Spinal cord (tissue), 10 donors: Measurements from ENCODE around the gene SDHA. TPM values are rescaled to one million over a fixed set of nuclear protein-coding genes. Genes with fewer than 3 reads are reported as not detected.
"Not testable (repeated sequence)": the region's sequence is repeated elsewhere in the genome, so short reads cannot be mapped to it uniquely, and the experiment has no call there.

Source experiments
- DNase-seq, 6 donors: peaks; one replicate each; pipeline versions ENCODE4 v3.0.0 to v3.0.0-alpha.2; 2013 to 2015; ENCODE audit warnings: low spot score in 6 of 6, low read depth in 4 of 6
- H3K27ac ChIP-seq: one replicate; pipeline ENCODE4 v1.5.1; 2013; ENCODE audit warnings: low read depth, low read length, control low read depth
- H3K27me3 ChIP-seq: one replicate; pipeline ENCODE4 v1.6.1; 2013; ENCODE audit warnings: low read length; ENCODE audit not compliant: control insufficient read depth, insufficient read depth
- H3K36me3 ChIP-seq: one replicate; pipeline ENCODE4 v1.6.1; 2013; ENCODE audit warnings: low read length; ENCODE audit not compliant: control insufficient read depth, insufficient read depth
- H3K4me1 ChIP-seq: one replicate; pipeline ENCODE4 v1.6.1; 2013; ENCODE audit warnings: low read length; ENCODE audit not compliant: control insufficient read depth, insufficient read depth
- H3K4me3 ChIP-seq: one replicate; pipeline ENCODE4 v1.5.1; 2013; ENCODE audit warnings: low read depth, low read length, control low read depth
- H3K9me3 ChIP-seq: one replicate; pipeline ENCODE4 v1.6.1; 2013; ENCODE audit warnings: low read length; ENCODE audit not compliant: control insufficient read depth, insufficient read depth
- WGBS: methylation state at CpG from one replicate; pipeline ENCODE4 v1.1.5; 2013; ENCODE audit warnings: missing lambda C conversion rate; ENCODE audit not compliant: insufficient coverage; 5-methylcytosine and 5-hydroxymethylcytosine counted together
- polyA plus RNA-seq, 2 donors: library from polyadenylated mRNA; unstranded; fragments of 120-200 nt; gene quantifications; one replicate each; pipeline ENCODE4 v1.2.1, GENCODE V29; 2013; ENCODE audit not compliant: insufficient read length in 2 of 2
- total RNA-seq, 2 donors: library from RNA; depleted of rRNA in 1 of 2; stranded (reverse); fragments of 120-200 nt in 1 of 2; fragments of >200 nt in 1 of 2; gene quantifications; one replicate each; pipeline versions ENCODE4 v1.2.3 to v1.2.4, GENCODE V29; 2013 to 2014
- donor health status: healthy.

SDHA gene
- total and polyA plus RNA-seq, 4 donors, result 113 to 166 (median 135) TPM

DNA sequence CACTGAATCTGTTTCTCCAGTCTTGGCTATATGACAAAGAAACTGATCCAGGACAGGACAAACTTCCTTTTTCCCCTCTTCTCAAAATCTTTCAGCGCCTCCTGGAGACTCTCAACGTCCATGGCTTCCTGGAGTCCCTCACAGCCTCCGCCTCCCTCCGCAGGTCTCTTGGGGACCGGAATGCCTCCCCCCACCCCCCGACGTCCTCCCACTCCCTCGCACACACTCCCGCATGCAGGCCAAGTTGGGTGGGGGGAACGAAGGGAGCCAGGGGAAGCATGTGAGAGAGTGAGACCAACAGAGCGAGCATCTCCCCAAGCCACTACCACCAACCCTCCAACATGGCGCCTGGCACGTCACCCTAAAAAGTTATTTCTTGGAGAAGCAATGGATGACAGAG, 72.1 kb downstream of the SDHA start:
- peaks cover 19% of the 10 kb centered on the region for H3K36me3 ChIP-seq
- DNase-seq, H3K4me1 ChIP-seq, H3K27ac ChIP-seq, H3K27me3 ChIP-seq, H3K4me3 ChIP-seq, H3K9me3 ChIP-seq: not testable (repeated sequence)
- WGBS, result 78% methylated on average over 3 of the region's 13 CpGs

DNA sequence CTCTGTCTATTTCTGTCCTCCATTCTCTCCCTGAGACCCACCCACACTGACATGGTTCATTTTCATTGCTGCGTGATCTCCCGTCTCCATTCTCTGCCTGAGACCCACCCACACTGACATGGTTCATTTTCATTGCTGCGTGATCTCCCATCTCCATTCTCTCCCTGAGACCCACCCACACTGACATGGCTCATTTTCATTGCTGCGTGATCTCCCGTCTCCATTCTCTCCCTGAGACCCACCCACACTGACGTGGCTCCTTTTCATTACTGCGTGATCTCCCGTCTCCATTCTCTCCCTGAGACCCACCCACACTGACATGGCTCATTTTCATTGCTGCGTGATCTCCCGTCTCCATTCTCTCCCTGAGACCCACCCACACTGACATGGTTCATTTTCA, 73.2 kb downstream of the SDHA start:
- H3K9me3 ChIP-seq, H3K27me3 ChIP-seq, H3K36me3 ChIP-seq, H3K27ac ChIP-seq, H3K4me1 ChIP-seq, H3K4me3 ChIP-seq, DNase-seq: not testable (repeated sequence)
- WGBS, result 100% methylated on average over 1 of the region's 10 CpGs

DNA sequence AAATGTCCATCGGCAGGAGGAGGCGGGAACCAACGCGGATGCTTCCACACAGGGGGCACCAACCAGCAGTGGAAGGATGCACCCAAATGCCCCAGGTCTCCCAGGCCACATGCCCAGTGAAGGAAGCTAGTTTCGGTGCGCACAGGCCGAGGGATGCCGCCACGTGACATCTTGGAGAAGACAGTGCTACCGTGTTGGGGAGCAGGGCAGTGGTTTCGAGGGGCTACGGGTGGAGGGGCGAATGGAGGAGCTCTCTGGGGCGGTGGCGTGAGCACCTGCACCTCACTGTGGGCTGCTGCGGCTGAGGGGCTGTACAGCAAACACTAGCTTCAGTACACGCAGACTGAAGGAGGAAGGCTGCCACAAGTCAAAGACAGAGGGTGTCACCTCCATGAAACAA, 76.7 kb downstream of the SDHA start:
- over 99% methylated on average over 13 of the region's 17 CpGs for WGBS
- not testable (repeated sequence) for H3K27me3 ChIP-seq, H3K36me3 ChIP-seq, H3K27ac ChIP-seq, DNase-seq, H3K9me3 ChIP-seq, H3K4me1 ChIP-seq, H3K4me3 ChIP-seq

DNA sequence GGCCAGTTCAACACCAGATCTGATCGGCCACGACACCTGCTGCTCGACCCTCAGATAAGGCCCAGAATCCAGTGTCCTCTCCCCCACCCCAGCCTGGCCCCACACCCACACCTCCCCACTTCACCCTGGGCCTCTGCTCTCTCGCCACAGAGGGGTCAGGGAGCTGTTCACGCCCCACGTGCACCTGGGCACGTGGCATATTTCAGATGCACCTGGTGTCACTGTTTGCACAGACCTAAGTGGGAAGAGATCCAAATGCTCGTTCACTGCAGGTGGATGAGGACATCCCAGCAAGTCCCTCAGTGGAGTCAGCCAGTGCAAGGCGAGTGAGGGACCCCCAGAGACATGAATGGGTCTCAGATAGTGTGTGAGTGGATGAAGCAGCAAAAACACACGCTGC, 78.1 kb downstream of the SDHA start:
- not testable (repeated sequence) for DNase-seq
- 89% methylated on average over 9 of the region's 10 CpGs for WGBS

DNA sequence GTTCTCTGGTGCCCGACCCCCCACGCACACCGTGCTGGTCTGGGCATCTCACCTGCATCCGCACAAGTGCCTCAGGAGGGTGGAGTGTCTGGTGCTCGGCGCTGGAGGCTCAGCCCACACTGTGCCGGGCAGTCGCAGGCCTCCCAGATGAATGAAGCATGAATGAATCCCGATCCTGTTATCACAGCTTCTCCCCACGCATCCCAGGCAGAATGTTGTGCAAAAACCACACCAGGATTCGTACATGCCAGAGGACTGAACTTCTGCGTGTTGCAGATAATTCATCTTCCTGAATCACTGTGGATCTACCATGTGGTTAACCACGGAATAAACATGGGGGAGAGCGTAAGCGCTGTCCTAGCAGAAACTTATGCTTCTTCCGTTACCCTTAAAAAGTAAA, 78.8 kb downstream of the SDHA start:
- not testable (repeated sequence) for H3K4me1 ChIP-seq, DNase-seq, H3K27ac ChIP-seq, H3K4me3 ChIP-seq, H3K9me3 ChIP-seq, H3K27me3 ChIP-seq, H3K36me3 ChIP-seq
- 86% methylated on average over 7 of the region's 16 CpGs for WGBS

More for the DNA sequence above, 78.1 kb downstream of the SDHA start:
- not testable (repeated sequence) for H3K9me3 ChIP-seq, H3K27ac ChIP-seq, H3K36me3 ChIP-seq, H3K4me1 ChIP-seq, H3K27me3 ChIP-seq, H3K4me3 ChIP-seq

DNA sequence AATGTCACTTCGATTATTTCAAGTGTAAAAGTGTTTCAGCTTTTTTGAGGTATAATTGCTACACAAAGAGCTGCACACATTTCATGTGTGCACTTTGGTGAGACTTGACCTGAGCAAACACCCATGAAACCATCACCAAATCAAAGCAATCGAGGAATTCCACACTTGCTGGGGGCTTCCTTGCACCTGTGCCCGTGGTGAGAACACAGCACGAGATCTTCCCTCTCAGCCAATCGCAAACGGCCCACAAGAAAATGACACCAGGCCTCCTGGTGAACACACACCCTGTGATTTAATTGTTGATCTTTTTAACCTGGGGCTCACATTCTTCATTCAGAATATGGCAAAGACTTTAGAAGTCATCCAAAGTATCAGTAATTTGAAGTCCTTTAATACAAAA, 79.3 kb downstream of the SDHA start:
- not testable (repeated sequence) for H3K4me3 ChIP-seq, DNase-seq, H3K9me3 ChIP-seq, H3K27ac ChIP-seq, H3K36me3 ChIP-seq, H3K4me1 ChIP-seq, H3K27me3 ChIP-seq
- 70% methylated on average over 2 of the region's 6 CpGs for WGBS

DNA sequence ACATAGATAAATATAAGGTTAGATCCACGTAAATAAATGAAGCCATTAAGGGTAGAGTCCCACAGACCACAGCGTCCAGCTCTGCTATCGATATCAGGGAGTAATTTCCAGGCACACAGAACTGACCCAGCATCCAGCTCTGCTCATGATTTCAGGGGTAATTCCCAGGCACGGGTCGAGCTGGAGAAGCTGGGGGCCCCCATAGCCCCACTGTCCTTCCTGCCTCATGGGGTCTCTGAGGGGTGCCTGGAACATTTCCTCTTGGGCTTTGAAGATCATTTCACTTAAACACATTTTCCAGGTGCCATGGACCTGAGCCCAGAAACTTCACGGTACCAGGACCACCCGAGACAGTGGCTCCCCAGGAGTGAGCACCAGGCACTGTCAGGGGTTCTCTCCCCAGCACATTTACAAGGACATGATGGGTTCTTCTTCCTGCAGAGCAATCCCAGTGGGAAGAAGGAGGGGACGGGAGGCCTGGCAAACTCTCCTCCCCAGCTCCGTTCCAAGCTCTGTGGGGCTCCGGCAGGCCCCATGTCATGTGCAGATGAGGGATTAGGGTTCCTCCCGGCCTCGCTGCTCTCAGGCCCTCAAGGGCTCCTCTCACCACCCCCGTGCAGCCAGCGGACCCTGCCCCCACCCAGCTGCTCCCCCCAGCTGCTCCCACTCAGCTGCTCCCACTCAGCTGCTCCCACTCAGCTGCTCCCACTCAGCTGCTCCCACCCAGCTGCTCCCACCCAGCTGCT, 80.0 kb downstream of the SDHA start:
- not testable (repeated sequence) for H3K4me1 ChIP-seq, H3K36me3 ChIP-seq, H3K9me3 ChIP-seq, H3K4me3 ChIP-seq, H3K27ac ChIP-seq, H3K27me3 ChIP-seq, DNase-seq
- WGBS, result 56% methylated on average over 5 of the region's 14 CpGs

DNA sequence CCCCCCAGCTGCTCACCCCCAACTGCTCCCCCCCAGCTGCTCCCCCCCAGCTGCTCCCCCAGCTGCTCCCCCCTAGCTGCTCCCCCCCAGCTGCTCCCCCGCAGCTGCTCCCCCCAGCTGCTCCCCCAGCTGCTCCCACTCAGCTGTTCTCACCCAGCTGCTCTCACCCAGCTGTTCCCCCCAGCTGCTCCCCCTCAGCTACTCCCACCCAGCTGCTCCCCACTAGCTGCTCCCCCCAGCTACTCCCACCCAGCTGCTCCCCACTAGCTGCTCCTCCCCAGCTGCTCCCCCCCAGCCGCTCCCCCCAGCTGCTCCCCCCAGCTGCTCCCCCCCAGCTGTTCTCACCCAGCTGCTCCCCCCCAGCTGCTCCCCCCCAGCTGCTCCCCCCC, 80.6 kb downstream of the SDHA start:
- H3K27ac ChIP-seq, result no peak overlapping the region
- H3K4me3 ChIP-seq, result no peak overlapping the region
- DNase-seq, result no peak
- H3K27me3 ChIP-seq, result no peaks in the 10 kb centered on the region
- no peaks in the 10 kb centered on the region for H3K36me3 ChIP-seq
- no peaks in the 10 kb centered on the region for H3K4me1 ChIP-seq
- H3K9me3 ChIP-seq, result no peaks in the 10 kb centered on the region
- no CpG with 5 or more reads among the region's 2 CpGs for WGBS

DNA sequence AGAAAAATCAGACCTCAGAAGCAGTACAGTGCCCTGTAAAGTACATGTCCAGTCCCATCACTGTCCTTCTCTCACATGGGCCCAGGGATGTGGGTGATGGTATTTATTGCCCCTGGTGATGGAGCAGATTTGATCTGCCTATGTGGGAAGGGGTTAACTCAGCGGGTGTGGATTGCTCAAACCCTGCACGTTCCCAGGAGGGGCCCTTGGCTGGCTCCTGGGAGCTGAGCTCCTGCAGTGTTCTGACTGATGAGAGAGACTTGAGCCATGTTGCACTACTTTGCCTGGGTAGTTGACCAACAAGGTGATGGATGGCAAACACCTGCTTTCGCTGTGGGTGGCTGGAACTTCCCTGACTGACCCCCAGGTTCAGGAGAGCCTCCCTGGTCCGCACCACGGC, 81.8 kb downstream of the SDHA start:
- H3K36me3 ChIP-seq, H3K9me3 ChIP-seq, H3K4me3 ChIP-seq, H3K4me1 ChIP-seq, DNase-seq, H3K27me3 ChIP-seq, H3K27ac ChIP-seq: not testable (repeated sequence)
- 52% methylated on average over 2 of the region's 5 CpGs for WGBS

DNA sequence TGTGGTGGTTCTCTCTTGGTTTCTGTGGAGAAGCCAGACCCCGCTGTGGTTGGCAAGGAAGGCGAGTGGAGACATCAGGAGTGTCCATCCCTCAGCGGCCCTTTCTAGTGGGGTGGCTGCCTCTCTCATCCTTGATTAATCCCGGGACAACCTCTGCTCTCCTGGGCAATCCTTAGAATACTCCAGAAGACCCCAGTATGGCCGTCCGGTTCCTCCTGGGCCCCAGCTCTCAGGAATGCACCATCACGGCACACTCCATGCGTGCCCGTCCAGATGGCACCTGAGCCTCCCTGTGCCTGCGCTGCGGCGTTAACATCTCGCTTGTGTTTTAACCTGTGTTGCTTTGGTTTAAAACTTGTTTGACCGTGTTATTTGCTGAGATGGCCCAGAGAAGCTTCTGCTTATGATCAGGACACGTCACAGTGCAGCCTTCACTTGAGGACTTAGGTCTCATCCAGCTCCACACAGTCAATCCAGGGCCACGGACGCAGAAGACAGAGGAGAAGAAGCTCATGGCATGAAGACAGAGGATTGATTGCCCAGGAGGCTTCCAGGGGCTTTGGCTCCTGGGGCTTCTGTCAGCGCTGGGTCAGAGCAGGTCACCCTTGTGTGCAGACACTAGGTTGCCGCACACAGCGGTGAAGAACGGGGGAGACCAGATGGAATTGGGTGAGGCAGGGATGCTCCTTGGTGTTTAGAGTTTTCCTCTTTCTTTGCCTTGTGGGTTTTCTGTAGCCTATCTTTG, 82.7 kb downstream of the SDHA start:
- DNase-seq, H3K4me3 ChIP-seq, H3K4me1 ChIP-seq, H3K27me3 ChIP-seq, H3K27ac ChIP-seq, H3K36me3 ChIP-seq, H3K9me3 ChIP-seq: not testable (repeated sequence)
- 87% methylated on average over 9 of the region's 21 CpGs for WGBS
